GM21619 (cell line): ENCODE measurements around the gene SUGCT.
"Not testable (repeated sequence)": the region's sequence is repeated elsewhere in the genome, so short reads cannot be mapped to it uniquely, and the experiment has no call there.

ENCODE experiments used
- ATAC-seq: cut with Tn5 transposase; IDR thresholded peaks from one replicate; pipeline ENCODE4 v1.9.1; 2021; ENCODE audit not compliant: unreplicated experiment

The SUGCT gene

GRCh38 chr7:40649247-40649646 lies 514.4 kb downstream of the SUGCT start:
- ATAC-seq = no peak

GRCh38 chr7:40650903-40651302 lies 516.1 kb downstream of the SUGCT start:
- ATAC-seq = not testable (repeated sequence)

GRCh38 chr7:40654171-40654570 lies 519.4 kb downstream of the SUGCT start:
- no peak for ATAC-seq

GRCh38 chr7:40655426-40655825 lies 520.6 kb downstream of the SUGCT start:
- no peak for ATAC-seq

- no peak for ATAC-seq
Measured at GRCh38 chr7:40656349-40656748, 521.5 kb downstream of the SUGCT start.

GRCh38 chr7:40658729-40659128 lies 523.9 kb downstream of the SUGCT start:
- no peak for ATAC-seq

- ATAC-seq = no peak
Measured at GRCh38 chr7:40659231-40659630, 524.4 kb downstream of the SUGCT start.

GRCh38 chr7:40673285-40673684 lies 538.5 kb downstream of the SUGCT start:
- ATAC-seq = no peak

GRCh38 chr7:40674316-40674715 lies 539.5 kb downstream of the SUGCT start:
- no peak for ATAC-seq

GRCh38 chr7:40675741-40676140 lies 540.9 kb downstream of the SUGCT start:
- no peak for ATAC-seq

- ATAC-seq = no peak
Measured at GRCh38 chr7:40676221-40676620, 541.4 kb downstream of the SUGCT start.

GRCh38 chr7:40680657-40681056 lies 545.9 kb downstream of the SUGCT start:
- peak; percentile 91 for ATAC-seq

- ATAC-seq = no peak
Measured at GRCh38 chr7:40682696-40683095, 547.9 kb downstream of the SUGCT start.

- no peak for ATAC-seq
Measured at GRCh38 chr7:40694026-40694809, 559.4 kb downstream of the SUGCT start.

GRCh38 chr7:40694991-40695390 lies 560.2 kb downstream of the SUGCT start:
- no peak for ATAC-seq

GRCh38 chr7:40697653-40698052 lies 562.8 kb downstream of the SUGCT start:
- no peak for ATAC-seq

- ATAC-seq = no peak
Measured at GRCh38 chr7:40698214-40698920, 563.6 kb downstream of the SUGCT start.

- ATAC-seq = no peak
Measured at GRCh38 chr7:40698921-40699260, 564.1 kb downstream of the SUGCT start.

- ATAC-seq = no peak
Measured at GRCh38 chr7:40700653-40701421, 566.0 kb downstream of the SUGCT start.

GRCh38 chr7:40701836-40702551 lies 567.2 kb downstream of the SUGCT start:
- ATAC-seq = no peak

GRCh38 chr7:40704172-40704571 lies 569.4 kb downstream of the SUGCT start:
- ATAC-seq = no peak
